Gastroesophageal sphincter (tissue), 3 donors: ENCODE measurements around the gene TMEM154.

Experiments used
- CTCF ChIP-seq, 4 experiments: fragments of 200-600 bp in 2 of 4; fragments of 450-650 bp in 2 of 4; sonication (generic) in 1 of 4; IDR thresholded peaks; one replicate each; pipeline ENCODE4 v1.5.1; 2017 to 2019; ENCODE audit warnings: antibody characterized with exemption in 4 of 4, mild to moderate bottlenecking in 2 of 4, moderate library complexity in 2 of 4
- EP300 ChIP-seq: sonication (generic); formaldehyde crosslinking; IDR thresholded peaks from one replicate; pipeline ENCODE4 v1.6.1; 2017; ENCODE audit warnings: antibody characterized with exemption, mild to moderate bottlenecking
- POLR2A ChIP-seq, 2 donors: fragments of 450-650 bp; IDR thresholded peaks; one replicate each; pipeline ENCODE4 v1.6.1; 2017; ENCODE audit warnings: antibody characterized with exemption in 2 of 2, mild to moderate bottlenecking in 2 of 2, moderate library complexity in 1 of 2

- TF ChIP-seq CTCF (IDR thresholded peaks at IDR 0.05) (no peak), POLR2A (IDR thresholded peaks at IDR 0.05) (no peak), EP300 (no peak)
These were observed 6.3 kb downstream of the TMEM154 start for GRCh38 chr4:152673489-152673888.
